HEK293T (cell line): ENCODE data around the gene SUN5.

Experiments
- ARNT ChIP-seq: fragments of 450-650 bp; IDR thresholded peaks from 2 replicates; pipeline ENCODE4 v1.6.1; 2017; ENCODE audit warnings: mild to moderate bottlenecking
- BHLHE40 ChIP-seq: fragments of 450-650 bp; IDR thresholded peaks from 2 replicates; pipeline ENCODE4 v1.6.1; 2016; ENCODE audit warnings: mild to moderate bottlenecking, moderate library complexity, borderline replicate concordance
- ELF4 ChIP-seq: fragments of 450-650 bp; IDR thresholded peaks from 2 replicates; pipeline ENCODE4 v1.6.1; 2017; ENCODE audit warnings: antibody characterized with exemption
- FOXK2 ChIP-seq: fragments of 450-650 bp; IDR thresholded peaks from 2 replicates; pipeline ENCODE4 v1.6.1; 2016; ENCODE audit warnings: mild to moderate bottlenecking
- FOXM1 ChIP-seq: fragments of 450-650 bp; IDR thresholded peaks from 2 replicates; pipeline ENCODE4 v1.6.1; 2017; ENCODE audit warnings: mild to moderate bottlenecking, borderline replicate concordance
- L3MBTL2 ChIP-seq: fragments of 450-650 bp; conservative IDR thresholded peaks from 2 replicates; pipeline ENCODE4 v1.6.1; 2016; ENCODE audit warnings: mild to moderate bottlenecking
- LEF1 ChIP-seq: fragments of 450-650 bp; IDR thresholded peaks from 2 replicates; pipeline ENCODE4 v1.6.1; 2017; ENCODE audit warnings: mild to moderate bottlenecking, borderline replicate concordance
- NFRKB ChIP-seq: fragments of 450-650 bp; IDR thresholded peaks from 2 replicates; pipeline ENCODE4 v1.6.1; 2016; ENCODE audit warnings: mild to moderate bottlenecking, moderate library complexity
- PKNOX1 ChIP-seq: fragments of 450-650 bp; IDR thresholded peaks from 2 replicates; pipeline ENCODE4 v1.6.1; 2016
- SP1 ChIP-seq: fragments of 450-650 bp; IDR thresholded peaks from 2 replicates; pipeline ENCODE4 v1.6.1; 2017
- SUZ12 ChIP-seq: fragments of 450-650 bp; IDR thresholded peaks from 2 replicates; pipeline ENCODE4 v1.6.1; 2016; ENCODE audit warnings: mild to moderate bottlenecking
- TARDBP ChIP-seq: fragments of 450-650 bp; IDR thresholded peaks from 2 replicates; pipeline ENCODE4 v1.6.1; 2016
- ZNF384 ChIP-seq: fragments of 450-650 bp; IDR thresholded peaks from 2 replicates; pipeline ENCODE4 v1.6.1; 2016

DNA sequence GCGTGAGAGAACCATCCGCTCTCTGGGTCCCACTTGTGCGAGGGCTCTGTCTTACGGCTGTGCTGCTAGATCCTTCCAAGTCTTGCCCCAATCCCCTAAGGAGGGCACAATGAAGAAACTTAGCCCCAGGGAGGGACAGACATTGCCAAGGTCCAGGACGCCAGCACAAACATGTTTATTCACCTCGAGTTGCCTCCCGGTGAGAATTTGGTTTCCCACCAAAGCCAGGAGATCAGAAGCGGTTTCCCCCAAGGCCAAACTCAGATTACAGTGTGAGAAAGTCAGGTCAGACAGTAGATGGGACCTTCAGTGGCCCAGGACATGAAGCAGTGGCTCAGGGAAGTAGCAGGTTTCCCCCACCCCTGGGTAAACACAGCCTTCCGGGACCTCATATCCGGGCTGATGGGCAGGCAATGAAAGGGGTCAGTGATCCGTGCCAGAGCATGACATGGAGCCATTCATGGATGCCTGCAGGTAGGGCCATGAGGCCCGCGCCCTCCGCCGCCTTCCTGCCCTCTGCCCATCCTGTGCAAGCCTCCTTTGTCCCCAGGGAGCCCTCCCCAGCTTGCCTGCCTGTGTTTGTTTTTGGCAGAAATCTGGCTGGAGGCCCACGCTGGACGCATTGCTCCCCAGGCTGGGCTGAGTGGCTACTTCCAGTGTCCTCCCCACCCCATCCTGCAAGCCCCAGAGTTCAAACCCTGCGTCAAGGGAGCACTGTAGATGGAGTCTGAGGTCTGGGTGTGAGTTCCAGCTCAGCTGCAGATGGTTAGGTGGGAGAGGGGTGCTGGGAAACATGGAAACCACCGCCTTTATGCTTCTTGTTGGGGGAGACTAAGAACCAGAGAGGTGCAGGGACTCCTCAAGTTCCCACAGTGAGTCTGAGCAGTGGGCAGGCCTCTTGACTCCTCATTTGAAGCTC, 5.2 kb upstream of the SUN5 start:
- no peak for TF ChIP-seq BHLHE40
- no peak for TF ChIP-seq SUZ12
- no peak for TF ChIP-seq FOXM1
- no peak for TF ChIP-seq ZNF384
- TF ChIP-seq PKNOX1, result no peak
- no peak for TF ChIP-seq ELF4
- TF ChIP-seq LEF1, result no peak
- no peak for TF ChIP-seq ARNT
- TF ChIP-seq SP1, result no peak
- no peak for TF ChIP-seq TARDBP
- no peak for TF ChIP-seq FOXK2
- no peak for TF ChIP-seq L3MBTL2
- TF ChIP-seq NFRKB, result no peak
